HepG2 (cell line): Measurements from ENCODE around the gene FAM228A.

ENCODE experiments used
- CHCHD3 ChIP-seq: sonication (generic); formaldehyde crosslinking; IDR thresholded peaks from 2 replicates; pipeline ENCODE4 v1.8.0; 2022; ENCODE audit warnings: mild to moderate bottlenecking, missing genetic modification reagents, moderate library complexity
- POLR2A ChIP-seq, 2 experiments: IDR thresholded peaks; 2 replicates each; pipeline ENCODE4 v1.6.1; 2011; ENCODE audit warnings: low read depth in 2 of 2, low read length in 2 of 2, mild to moderate bottlenecking in 1 of 2, moderate library complexity in 1 of 2; ENCODE audit not compliant: insufficient read depth in 1 of 2
- ZNF883 ChIP-seq: sonication (generic); formaldehyde crosslinking; IDR thresholded peaks from 2 replicates; pipeline ENCODE4 v1.5.1; 2020; ENCODE audit warnings: mild to moderate bottlenecking, missing genetic modification reagents; ENCODE audit errors: not compliant biosample characterization
- ZSCAN12 ChIP-seq: sonication (generic); formaldehyde crosslinking; IDR thresholded peaks from 2 replicates; pipeline ENCODE4 v1.9.0; 2021; ENCODE audit warnings: mild to moderate bottlenecking, missing genetic modification reagents
- TF ChIP-seq, protein P1 (sequence below): sonication (generic); formaldehyde crosslinking; IDR thresholded peaks from 2 replicates; pipeline ENCODE4 v1.5.0; 2020; ENCODE audit warnings: mild to moderate bottlenecking, missing genetic modification reagents, moderate library complexity
- TF ChIP-seq, protein P2 (sequence below): sonication (generic); formaldehyde crosslinking; conservative IDR thresholded peaks from 2 replicates; pipeline ENCODE4 v1.5.0; 2020; ENCODE audit warnings: missing genetic modification reagents

DNA sequence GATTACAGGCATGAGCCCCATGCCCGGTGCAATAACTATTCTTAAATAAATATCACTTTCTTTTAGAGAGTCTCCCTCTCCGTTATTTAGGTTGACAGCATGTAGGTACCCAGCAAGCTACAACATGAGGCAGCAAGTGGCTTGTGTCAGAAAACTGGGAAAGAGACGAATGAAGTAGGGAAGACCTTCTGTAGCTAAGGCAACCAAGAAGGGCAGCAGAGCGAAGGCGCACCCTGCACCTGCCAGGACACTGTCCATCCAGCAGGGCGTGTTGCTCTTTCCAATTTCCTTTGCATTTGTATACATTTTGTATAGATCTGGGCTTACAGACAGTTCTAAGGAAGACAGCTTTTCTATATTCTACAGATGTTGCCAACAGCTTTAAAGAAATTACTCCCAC is 48.1 kb downstream of the FAM228A start:
- TF ChIP-seq, protein P1, sequence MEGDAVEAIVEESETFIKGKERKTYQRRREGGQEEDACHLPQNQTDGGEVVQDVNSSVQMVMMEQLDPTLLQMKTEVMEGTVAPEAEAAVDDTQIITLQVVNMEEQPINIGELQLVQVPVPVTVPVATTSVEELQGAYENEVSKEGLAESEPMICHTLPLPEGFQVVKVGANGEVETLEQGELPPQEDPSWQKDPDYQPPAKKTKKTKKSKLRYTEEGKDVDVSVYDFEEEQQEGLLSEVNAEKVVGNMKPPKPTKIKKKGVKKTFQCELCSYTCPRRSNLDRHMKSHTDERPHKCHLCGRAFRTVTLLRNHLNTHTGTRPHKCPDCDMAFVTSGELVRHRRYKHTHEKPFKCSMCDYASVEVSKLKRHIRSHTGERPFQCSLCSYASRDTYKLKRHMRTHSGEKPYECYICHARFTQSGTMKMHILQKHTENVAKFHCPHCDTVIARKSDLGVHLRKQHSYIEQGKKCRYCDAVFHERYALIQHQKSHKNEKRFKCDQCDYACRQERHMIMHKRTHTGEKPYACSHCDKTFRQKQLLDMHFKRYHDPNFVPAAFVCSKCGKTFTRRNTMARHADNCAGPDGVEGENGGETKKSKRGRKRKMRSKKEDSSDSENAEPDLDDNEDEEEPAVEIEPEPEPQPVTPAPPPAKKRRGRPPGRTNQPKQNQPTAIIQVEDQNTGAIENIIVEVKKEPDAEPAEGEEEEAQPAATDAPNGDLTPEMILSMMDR (CRISPR knock-in tag) = no peak
- TF ChIP-seq, protein P2, sequence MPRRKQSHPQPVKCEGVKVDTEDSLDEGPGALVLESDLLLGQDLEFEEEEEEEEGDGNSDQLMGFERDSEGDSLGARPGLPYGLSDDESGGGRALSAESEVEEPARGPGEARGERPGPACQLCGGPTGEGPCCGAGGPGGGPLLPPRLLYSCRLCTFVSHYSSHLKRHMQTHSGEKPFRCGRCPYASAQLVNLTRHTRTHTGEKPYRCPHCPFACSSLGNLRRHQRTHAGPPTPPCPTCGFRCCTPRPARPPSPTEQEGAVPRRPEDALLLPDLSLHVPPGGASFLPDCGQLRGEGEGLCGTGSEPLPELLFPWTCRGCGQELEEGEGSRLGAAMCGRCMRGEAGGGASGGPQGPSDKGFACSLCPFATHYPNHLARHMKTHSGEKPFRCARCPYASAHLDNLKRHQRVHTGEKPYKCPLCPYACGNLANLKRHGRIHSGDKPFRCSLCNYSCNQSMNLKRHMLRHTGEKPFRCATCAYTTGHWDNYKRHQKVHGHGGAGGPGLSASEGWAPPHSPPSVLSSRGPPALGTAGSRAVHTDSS (CRISPR knock-in tag) = no peak
- TF ChIP-seq CHCHD3 (CRISPR knock-in tag) (no peak), POLR2A (IDR thresholded peaks at IDR 0.05; ENCODE audit: insufficient read depth in 1 of 2, low read depth in 2 of 2, low read length in 2 of 2) (no peak), ZSCAN12 (CRISPR knock-in tag) (no peak), ZNF883 (CRISPR knock-in tag) (no peak)
